H9 (cell line): ENCODE results near the gene KRTAP2-1. TPM values are rescaled to one million over a fixed set of nuclear protein-coding genes. Genes with fewer than 3 reads are reported as not detected.
"Not testable (repeated sequence)": the region's sequence is repeated elsewhere in the genome, so short reads cannot be mapped to it uniquely, and the experiment has no call there.

Experiments used
- DNase-seq: peaks from one replicate; pipeline ENCODE4 v3.0.0-alpha.2; 2017
- H2AFZ ChIP-seq: one replicate; pipeline ENCODE4 v1.6.1; 2013; ENCODE audit warnings: mild to moderate bottlenecking, low read length, control low read depth, moderate library complexity
- H2AK5ac ChIP-seq: 2 replicates; pipeline ENCODE4 v1.6.1; 2013; ENCODE audit warnings: low read length, control low read depth, mixed read lengths; ENCODE audit not compliant: insufficient read length
- H2BK120ac ChIP-seq: one replicate; pipeline ENCODE4 v1.6.1; 2013; ENCODE audit warnings: low read depth, mild to moderate bottlenecking, low read length, control low read depth, inconsistent platforms; ENCODE audit not compliant: poor library complexity, severe bottlenecking
- H2BK12ac ChIP-seq: 2 replicates; pipeline ENCODE4 v1.6.1; 2013; ENCODE audit warnings: low read length, control low read depth, mixed read lengths, low read depth; ENCODE audit not compliant: insufficient read length
- H2BK15ac ChIP-seq: 2 replicates; pipeline ENCODE4 v1.6.1; 2013; ENCODE audit warnings: low read depth, low read length, control low read depth
- H2BK20ac ChIP-seq: one replicate; pipeline ENCODE4 v1.6.1; 2013; ENCODE audit warnings: low read depth, mild to moderate bottlenecking, low read length, control low read depth, inconsistent platforms; ENCODE audit not compliant: poor library complexity, severe bottlenecking
- H2BK5ac ChIP-seq: 2 replicates; pipeline ENCODE4 v1.6.1; 2013; ENCODE audit warnings: low read length, control low read depth, mixed read lengths; ENCODE audit not compliant: insufficient read length
- H3K14ac ChIP-seq: 2 replicates; pipeline ENCODE4 v1.6.1; 2013; ENCODE audit warnings: low read length, control low read depth; ENCODE audit not compliant: insufficient read depth
- H3K18ac ChIP-seq: 2 replicates; pipeline ENCODE4 v1.6.1; 2013; ENCODE audit warnings: low read depth, mild to moderate bottlenecking, mixed read lengths, low read length, control low read depth; ENCODE audit not compliant: insufficient read length
- H3K23ac ChIP-seq: 2 replicates; pipeline ENCODE4 v1.6.1; 2013; ENCODE audit warnings: low read length, control low read depth, mixed read lengths, low read depth; ENCODE audit not compliant: insufficient read length
- H3K23me2 ChIP-seq: 2 replicates; pipeline ENCODE4 v1.6.1; 2013; ENCODE audit warnings: low read depth, mild to moderate bottlenecking, mixed read lengths, low read length, control low read depth; ENCODE audit not compliant: insufficient read length, poor library complexity, severe bottlenecking
- H3K27ac ChIP-seq: 2 replicates; pipeline ENCODE4 v1.5.1; 2013; ENCODE audit warnings: low read length, control low read depth, mixed read lengths, low read depth; ENCODE audit not compliant: insufficient read length
- H3K27me3 ChIP-seq: 2 replicates; pipeline ENCODE4 v1.6.1; 2013; ENCODE audit warnings: low read length, control low read depth, inconsistent platforms; ENCODE audit not compliant: insufficient read depth
- H3K4ac ChIP-seq: 2 replicates; pipeline ENCODE4 v1.6.1; 2013; ENCODE audit warnings: low read depth, mild to moderate bottlenecking, control low read depth, inconsistent platforms, low read length, moderate library complexity
- H3K4me1 ChIP-seq: 2 replicates; pipeline ENCODE4 v1.6.1; 2013; ENCODE audit warnings: low read length, control low read depth, inconsistent platforms; ENCODE audit not compliant: insufficient read depth
- H3K4me2 ChIP-seq: 2 replicates; pipeline ENCODE4 v1.6.1; 2013; ENCODE audit warnings: low read length, control low read depth, mixed read lengths; ENCODE audit not compliant: insufficient read length, insufficient read depth
- H3K56ac ChIP-seq: 2 replicates; pipeline ENCODE4 v1.6.1; 2013; ENCODE audit warnings: low read depth, mild to moderate bottlenecking, mixed read lengths, low read length, control low read depth; ENCODE audit not compliant: insufficient read length
- H3K79me1 ChIP-seq: 2 replicates; pipeline ENCODE4 v1.6.1; 2013; ENCODE audit warnings: low read depth, mild to moderate bottlenecking, moderate library complexity, low read length, control low read depth, inconsistent platforms; ENCODE audit not compliant: insufficient read depth, poor library complexity, severe bottlenecking
- H3K79me2 ChIP-seq: 2 replicates; pipeline ENCODE4 v1.6.1; 2013; ENCODE audit warnings: low read length, control low read depth, inconsistent platforms; ENCODE audit not compliant: insufficient read depth
- H3K9ac ChIP-seq: 2 replicates; pipeline ENCODE4 v1.6.1; 2013; ENCODE audit warnings: low read length, control low read depth, mixed read lengths; ENCODE audit not compliant: insufficient read length; ENCODE audit errors: extremely low read depth
- H3K9me3 ChIP-seq: one replicate; pipeline ENCODE4 v1.6.1; 2013; ENCODE audit warnings: low read depth, low read length, inconsistent platforms; ENCODE audit not compliant: control insufficient read depth
- H3T11ph ChIP-seq: one replicate; pipeline ENCODE4 v1.6.1; 2013; ENCODE audit warnings: mild to moderate bottlenecking, low read length, control low read depth, inconsistent platforms
- H4K20me1 ChIP-seq: one replicate; pipeline ENCODE4 v1.6.1; 2013; ENCODE audit not compliant: control insufficient read depth, insufficient read length, insufficient read depth
- H4K5ac ChIP-seq: 2 replicates; pipeline ENCODE4 v1.6.1; 2013; ENCODE audit warnings: low read depth, mild to moderate bottlenecking, mixed read lengths, low read length, control low read depth; ENCODE audit not compliant: insufficient read length
- H4K8ac ChIP-seq: replicated peaks from 2 replicates; pipeline ENCODE4 v1.6.1; 2013; ENCODE audit warnings: low read length, control low read depth, mixed read lengths, low read depth; ENCODE audit not compliant: insufficient read length
- H4K91ac ChIP-seq: 2 replicates; pipeline ENCODE4 v1.6.1; 2013; ENCODE audit warnings: low read depth, mild to moderate bottlenecking, moderate library complexity, mixed read lengths, low read length, control low read depth; ENCODE audit not compliant: insufficient read length
- H3K27ac Mint-ChIP-seq, 3 experiments: 2 replicates in 2 of 3; 3 replicates in 1 of 3; pipeline ENCODE4 v1.8.0; 2020 to 2021; ENCODE audit warnings: mixed read lengths in 3 of 3, mild to moderate bottlenecking in 1 of 3, moderate library complexity in 1 of 3
- H3K27me3 Mint-ChIP-seq: 2 replicates; pipeline ENCODE4 v1.8.0; 2021; ENCODE audit warnings: low read depth, mild to moderate bottlenecking, moderate library complexity, mixed read lengths
- H3K36me3 Mint-ChIP-seq, 3 experiments: 2 replicates in 2 of 3; 3 replicates in 1 of 3; pipeline ENCODE4 v1.8.0; 2020 to 2021; ENCODE audit warnings: low read depth in 3 of 3, mixed read lengths in 3 of 3; ENCODE audit not compliant: insufficient read depth in 1 of 3
- H3K4me1 Mint-ChIP-seq, 2 experiments: 2 replicates each; pipeline ENCODE4 v1.8.0; 2020; ENCODE audit warnings: mixed read lengths in 2 of 2
- H3K4me3 Mint-ChIP-seq, 2 experiments: 2 replicates in 1 of 2; 3 replicates in 1 of 2; pipeline ENCODE4 v1.8.0; 2020 to 2021; ENCODE audit warnings: mild to moderate bottlenecking in 2 of 2, mixed read lengths in 2 of 2, moderate library complexity in 1 of 2
- H3K9me3 Mint-ChIP-seq, 2 experiments: 2 replicates in 1 of 2; 3 replicates in 1 of 2; pipeline ENCODE4 v1.8.0; 2020; ENCODE audit warnings: mild to moderate bottlenecking in 2 of 2, mixed read lengths in 2 of 2, moderate library complexity in 1 of 2
- CTCF ChIP-seq: fragments of 200-600 bp; sonication (generic); conservative IDR thresholded peaks from 3 replicates; pipeline ENCODE4 v1.8.0; 2021; ENCODE audit warnings: antibody characterized with exemption, mild to moderate bottlenecking
- WGBS: extraction: QIAGEN DNeasy Blood & Tissue Kit; methylation state at CpG from one replicate; pipeline ENCODE4 v1.1.7; 2013; ENCODE audit warnings: missing lambda C conversion rate, low lambda C conversion rate, mixed read lengths; ENCODE audit not compliant: insufficient read length; ENCODE audit errors: extremely low coverage; 5-methylcytosine and 5-hydroxymethylcytosine counted together
- total RNA-seq: library from RNA; stranded (reverse); gene quantifications from 2 replicates; pipeline ENCODE4 v1.2.1, GENCODE V29; 2021

Gene KRTAP2-1
- total RNA-seq, 1 experiment from 2014 or later, result not detected

- H3K4me3 Mint-ChIP-seq, result no peak overlapping the region
- Histone ChIP-seq H4K8ac (no peak overlapping the region), H3K14ac (no peak overlapping the region), H4K20me1 (no peaks in the 10 kb centered on the region), H4K5ac (no peak overlapping the region), H3K23ac (no peak overlapping the region), H3K27me3 (no peaks in the 10 kb centered on the region), H3K4me2 (no peak overlapping the region), H2AFZ (no peak overlapping the region), H2BK5ac (no peak overlapping the region), H3K79me1 (no peaks in the 10 kb centered on the region), H3K9ac (no peak overlapping the region), H3K9me3 (no peaks in the 10 kb centered on the region), H3K79me2 (no peaks in the 10 kb centered on the region), H3K4me1 (no peaks in the 10 kb centered on the region; the same call in 1 of the 2 replicates), H2BK15ac (no peak overlapping the region), H2BK12ac (no peak overlapping the region), H3T11ph (no peak overlapping the region), H3K4ac (no peak overlapping the region), H3K56ac (no peak overlapping the region), H4K91ac (no peak overlapping the region), H3K18ac (no peak overlapping the region), H3K27ac (no peak overlapping the region), H2BK120ac (no peak overlapping the region), H2AK5ac (no peak overlapping the region), H2BK20ac (no peak overlapping the region), H3K23me2 (no peaks in the 10 kb centered on the region)
- no peak for DNase-seq
- no CpG with 5 or more reads among the region's 1 CpG for WGBS
- no peaks in the 10 kb centered on the region; a peak in 1 of 7 replicates for H3K36me3 Mint-ChIP-seq
- H3K27ac Mint-ChIP-seq, result no peak overlapping the region
- TF ChIP-seq CTCF, result no peak
- H3K27me3 Mint-ChIP-seq, result no peaks in the 10 kb centered on the region
- H3K9me3 Mint-ChIP-seq, result no peaks in the 10 kb centered on the region; a peak in 2 of 5 replicates
- H3K4me1 Mint-ChIP-seq, result peaks cover 23 to 26% of the 10 kb centered on the region in 2 experiments
Measured at GRCh38 chr17:41042953-41043352, 4.2 kb downstream of the KRTAP2-1 start.

- H2BK12ac ChIP-seq, H3K36me3 Mint-ChIP-seq, H3K23ac ChIP-seq, H3K27ac ChIP-seq, H4K5ac ChIP-seq, H2AK5ac ChIP-seq, H3K4me3 Mint-ChIP-seq, H3K56ac ChIP-seq, H3K9me3 Mint-ChIP-seq, H4K8ac ChIP-seq, H2BK5ac ChIP-seq, H3K18ac ChIP-seq, H3K27ac Mint-ChIP-seq, H3K27me3 ChIP-seq, DNase-seq, H3T11ph ChIP-seq, H2BK15ac ChIP-seq, H4K20me1 ChIP-seq, H3K4me2 ChIP-seq, H3K79me2 ChIP-seq, H2BK20ac ChIP-seq, H4K91ac ChIP-seq, H3K79me1 ChIP-seq, H2AFZ ChIP-seq, H3K9ac ChIP-seq, H3K4me1 ChIP-seq, H3K4ac ChIP-seq, H3K9me3 ChIP-seq, H3K27me3 Mint-ChIP-seq, H2BK120ac ChIP-seq, H3K23me2 ChIP-seq: not testable (repeated sequence)
- no CpG with 5 or more reads among the region's 14 CpGs for WGBS
- 0 out of 2 replicates have a peak within 1 kb of the TSS, but pooled peaks have one; percentile 71 for H3K14ac ChIP-seq
- H3K4me1 Mint-ChIP-seq, result peaks cover 33 to 34% of the 10 kb centered on the region in 2 experiments
Measured at GRCh38 chr17:41040783-41041571, 6.1 kb downstream of the KRTAP2-1 start, which contains the start of gene KRTAP1-1. TSS of gene KRTAP1-1 (minus strand) at chr17:41041450. CDS start at chr17:41041397, 53 bp downstream.
